Hepatocyte (in vitro differentiated cells): Measurements from ENCODE around the gene EEF1AKMT1. TPM values are rescaled to one million over a fixed set of nuclear protein-coding genes. Genes with fewer than 3 reads are reported as not detected.

Experiments
- DNase-seq: peaks from one replicate; pipeline ENCODE4 v3.0.0-alpha.2; 2016; ENCODE audit warnings: low spot score
- H2AFZ ChIP-seq: fragments of 200-600 bp; sonication (generic); 2 replicates; pipeline ENCODE4 v1.6.0; 2016; ENCODE audit warnings: antibody characterized with exemption, mild to moderate bottlenecking
- H3K27ac ChIP-seq: fragments of 200-600 bp; sonication (generic); 2 replicates; pipeline ENCODE4 v1.5.1; 2016; ENCODE audit warnings: mild to moderate bottlenecking
- H3K27me3 ChIP-seq: fragments of 200-600 bp; sonication (generic); 2 replicates; pipeline ENCODE4 v1.6.1; 2016
- H3K36me3 ChIP-seq: fragments of 200-600 bp; sonication (generic); replicated peaks from 2 replicates; pipeline ENCODE4 v1.5.1; 2016; ENCODE audit warnings: low read depth; ENCODE audit not compliant: insufficient read depth
- H3K4me1 ChIP-seq: fragments of 200-600 bp; sonication (generic); 2 replicates; pipeline ENCODE4 v1.5.1; 2016; ENCODE audit warnings: mild to moderate bottlenecking, moderate library complexity; ENCODE audit not compliant: insufficient read depth
- H3K4me2 ChIP-seq: fragments of 200-600 bp; sonication (generic); 2 replicates; pipeline ENCODE4 v1.6.0; 2016
- H3K4me3 ChIP-seq: fragments of 200-600 bp; sonication (generic); 2 replicates; pipeline ENCODE4 v1.5.1; 2016; ENCODE audit warnings: mild to moderate bottlenecking
- H3K79me2 ChIP-seq: fragments of 200-600 bp; sonication (generic); 2 replicates; pipeline ENCODE4 v1.6.0; 2017; ENCODE audit warnings: mild to moderate bottlenecking
- H3K9me2 ChIP-seq: fragments of 200-600 bp; sonication (generic); replicated peaks from 2 replicates; pipeline ENCODE4 v1.6.0; 2017; ENCODE audit warnings: mild to moderate bottlenecking; ENCODE audit not compliant: insufficient read depth
- H3K9me3 ChIP-seq: fragments of 200-600 bp; sonication (generic); 2 replicates; pipeline ENCODE4 v1.5.1; 2016; ENCODE audit warnings: low read depth, mild to moderate bottlenecking
- H4K20me1 ChIP-seq: fragments of 200-600 bp; sonication (generic); 2 replicates; pipeline ENCODE4 v1.6.0; 2016; ENCODE audit warnings: mild to moderate bottlenecking; ENCODE audit not compliant: insufficient read depth, poor library complexity, severe bottlenecking
- CTCF ChIP-seq: fragments of 200-600 bp; sonication (generic); IDR thresholded peaks from 2 replicates; pipeline ENCODE4 v1.5.1; 2016; ENCODE audit warnings: antibody characterized with exemption, mild to moderate bottlenecking; ENCODE audit not compliant: poor library complexity
- EZH2 ChIP-seq: fragments of 200-600 bp; sonication (generic); IDR thresholded peaks from 2 replicates; pipeline ENCODE4 v1.6.1; 2016; ENCODE audit warnings: antibody characterized with exemption, mild to moderate bottlenecking, borderline replicate concordance
- EZH2phosphoT487 ChIP-seq: fragments of 200-600 bp; sonication (generic); IDR thresholded peaks from one replicate; pipeline ENCODE4 v1.6.1; 2018; ENCODE audit warnings: antibody characterized with exemption, mild to moderate bottlenecking, low read depth, moderate library complexity; ENCODE audit not compliant: unreplicated experiment, severe bottlenecking
- WGBS: methylation state at CpG from one replicate; pipeline ENCODE4 v1.1.6; 2016; ENCODE audit warnings: low lambda C conversion rate; ENCODE audit errors: missing lambda C conversion rate; 5-methylcytosine and 5-hydroxymethylcytosine counted together
- polyA plus RNA-seq: library from polyadenylated mRNA; unstranded; fragments of >200 nt; fragmentation: Nextera tagmentation; extraction: Ambion mirVana; gene quantifications from 2 replicates; pipeline ENCODE4 v1.2.1, GENCODE V29; 2016
- total RNA-seq: library from RNA; depleted of rRNA; stranded (reverse); fragments of >200 nt; gene quantifications from 2 replicates; pipeline ENCODE4 v1.2.3, GENCODE V29; 2014

The EEF1AKMT1 gene
- total and polyA plus RNA-seq, 2 experiments from 2014 or later = 9.2 to 13.6 TPM

GRCh38 chr13:20740021-20740420, 33.7 kb downstream of the EEF1AKMT1 start:
- TF ChIP-seq EZH2phosphoT487 (no peak), EZH2 (no peak), CTCF (no peak)

DNA sequence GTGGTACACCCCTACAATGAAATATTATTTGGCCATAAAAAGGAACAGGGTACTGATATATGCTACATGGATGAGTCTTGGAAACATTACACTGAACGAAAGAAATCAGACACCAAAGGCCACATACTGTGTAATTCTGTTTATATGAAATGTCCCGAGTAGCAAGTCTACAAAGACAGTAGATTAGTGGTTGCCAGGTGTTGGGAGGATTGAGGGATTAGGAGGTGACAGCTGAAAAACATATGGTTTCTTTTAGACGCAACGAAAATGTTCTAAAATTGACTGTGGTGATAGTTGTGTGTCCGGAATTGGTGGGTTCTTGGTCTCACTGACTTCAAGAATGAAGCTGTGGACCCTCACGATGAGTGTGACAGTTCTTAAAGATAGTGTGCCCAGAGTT, 35.1 kb downstream of the EEF1AKMT1 start:
- no peak overlapping the region for H3K4me2 ChIP-seq
- no peak overlapping the region for H2AFZ ChIP-seq
- no peaks in the 10 kb centered on the region for H3K4me1 ChIP-seq
- H3K27ac ChIP-seq = no peak overlapping the region
- no peak for DNase-seq
- H3K9me2 ChIP-seq = no peaks in the 10 kb centered on the region
- H3K4me3 ChIP-seq = no peak overlapping the region
- no peaks in the 10 kb centered on the region for H3K36me3 ChIP-seq
- no peaks in the 10 kb centered on the region for H4K20me1 ChIP-seq
- H3K9me3 ChIP-seq = no peaks in the 10 kb centered on the region
- 81% methylated on average over 6 of the region's 6 CpGs for WGBS
- no peaks in the 10 kb centered on the region for H3K79me2 ChIP-seq
- no peak for TF ChIP-seq CTCF
- no peak for TF ChIP-seq EZH2phosphoT487
- no peaks in the 10 kb centered on the region for H3K27me3 ChIP-seq

More at GRCh38 chr13:20740021-20740420, 33.7 kb downstream of the EEF1AKMT1 start:
- WGBS = 99% methylated on average over 22 of the region's 22 CpGs
- H3K27me3 ChIP-seq = no peaks in the 10 kb centered on the region
- H3K4me1 ChIP-seq = no peaks in the 10 kb centered on the region
- H2AFZ ChIP-seq = no peak overlapping the region
- no peak for DNase-seq
- H3K27ac ChIP-seq = no peak overlapping the region
- no peaks in the 10 kb centered on the region for H4K20me1 ChIP-seq
- no peaks in the 10 kb centered on the region for H3K9me3 ChIP-seq
- H3K4me3 ChIP-seq = no peak overlapping the region
- no peaks in the 10 kb centered on the region for H3K79me2 ChIP-seq
- no peaks in the 10 kb centered on the region for H3K9me2 ChIP-seq
- no peak overlapping the region for H3K4me2 ChIP-seq
- H3K36me3 ChIP-seq = no peaks in the 10 kb centered on the region

DNA sequence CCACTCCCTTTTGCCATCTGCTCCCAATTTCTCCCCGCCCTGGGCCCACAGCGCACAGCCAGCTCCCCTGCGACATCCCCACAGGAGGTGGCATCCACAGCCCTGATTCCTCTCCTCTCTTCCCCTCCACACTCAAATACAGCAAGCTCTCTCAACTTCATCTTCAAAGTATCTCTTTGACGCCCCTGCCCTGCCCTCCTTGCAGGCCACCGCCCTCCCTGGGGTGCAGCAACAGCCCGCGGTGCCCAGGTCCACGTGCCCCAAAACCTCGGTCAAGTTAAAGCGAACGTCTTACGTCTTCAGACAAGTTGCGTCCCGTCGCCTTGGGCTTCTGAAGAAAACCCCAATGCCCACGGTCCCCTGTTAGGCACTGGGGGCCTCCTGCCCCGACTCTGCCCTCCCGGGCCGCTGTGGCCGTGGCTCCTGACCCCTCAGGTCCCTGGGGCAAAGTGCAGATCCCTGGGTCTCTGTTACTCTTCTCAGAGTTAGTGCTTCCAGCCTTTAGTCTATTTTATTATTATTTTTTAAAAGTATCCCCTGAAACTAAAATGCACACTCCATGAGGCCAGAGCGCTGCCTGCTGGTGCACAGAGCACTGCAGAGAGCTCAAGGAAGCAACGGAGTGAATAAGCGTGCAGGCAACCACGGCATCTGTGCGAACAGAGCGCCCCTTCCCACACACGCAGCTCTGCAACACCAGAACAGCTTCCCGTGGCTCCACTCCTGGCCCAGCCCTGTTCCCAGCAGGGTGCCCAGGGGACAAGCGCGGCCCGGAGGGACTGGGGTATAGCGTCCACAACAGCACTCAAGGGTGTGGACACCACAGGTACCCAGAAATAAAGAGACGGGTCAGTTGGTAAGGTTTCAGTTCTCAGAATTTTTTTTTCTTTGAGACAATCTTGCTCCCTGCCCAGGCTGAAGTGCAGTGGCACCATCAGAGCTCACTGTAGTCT, 43.9 kb downstream of the EEF1AKMT1 start:
- Histone ChIP-seq H3K4me1 (no peaks in the 10 kb centered on the region), H3K4me2 (no peak overlapping the region), H4K20me1 (no peaks in the 10 kb centered on the region), H3K27me3 (no peaks in the 10 kb centered on the region), H3K9me2 (no peaks in the 10 kb centered on the region), H3K27ac (no peak overlapping the region), H3K79me2 (no peaks in the 10 kb centered on the region), H2AFZ (no peak overlapping the region), H3K36me3 (no peaks in the 10 kb centered on the region), H3K4me3 (no peak overlapping the region), H3K9me3 (no peaks in the 10 kb centered on the region)
- TF ChIP-seq CTCF (no peak), EZH2phosphoT487 (no peak), EZH2 (no peak)
- WGBS = 96% methylated on average over 33 of the region's 33 CpGs
- no peak for DNase-seq
